Measurements from ENCODE around the gene MRGPRE. TPM values are rescaled to one million over a fixed set of nuclear protein-coding genes. Genes with fewer than 3 reads are reported as not detected.

The MRGPRE gene
- total RNA-seq, 1 experiment from 2014 or later: not detected

DNA sequence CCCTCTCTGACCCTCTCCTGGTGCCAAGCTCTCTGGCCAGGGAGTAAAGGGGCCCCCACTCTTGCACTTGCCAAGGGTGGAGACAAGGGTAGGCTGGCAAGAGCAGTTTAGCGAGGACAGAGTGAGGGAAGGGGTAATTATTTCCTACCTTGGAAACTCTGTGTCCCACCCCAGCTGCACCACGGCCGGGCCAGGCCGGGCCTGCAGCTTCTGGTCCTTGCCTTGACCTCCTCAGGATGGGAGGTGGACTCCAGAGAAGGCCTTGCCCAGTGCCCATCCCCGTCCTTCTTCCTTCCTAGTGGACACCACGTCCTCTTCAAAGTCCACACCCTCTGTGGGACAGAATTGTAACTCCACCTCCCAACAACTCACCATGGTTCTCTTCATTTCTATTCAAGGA lies 48.7 kb downstream of the MRGPRE start:
- Histone ChIP-seq H2BK120ac (ENCODE audit: low read depth, low read length, poor library complexity, severe bottlenecking) (no peak overlapping the region), H2AFZ (ENCODE audit: low read length) (no peak overlapping the region), H3K14ac (ENCODE audit: insufficient read depth, low read length) (no peak overlapping the region), H3K4ac (ENCODE audit: low read depth, low read length) (no peak overlapping the region), H3K56ac (ENCODE audit: insufficient read length, low read depth, low read length) (no peak overlapping the region), H3K23me2 (ENCODE audit: insufficient read length, low read depth, low read length, poor library complexity, severe bottlenecking) (no peaks in the 10 kb centered on the region), H4K91ac (ENCODE audit: insufficient read length, low read depth, low read length) (no peak overlapping the region), H3K79me2 (ENCODE audit: insufficient read depth, low read length) (no peaks in the 10 kb centered on the region), H2BK20ac (ENCODE audit: low read depth, low read length, poor library complexity, severe bottlenecking) (no peak overlapping the region), H4K5ac (ENCODE audit: insufficient read length, low read depth, low read length) (no peak overlapping the region), H3K9me3 (ENCODE audit: control insufficient read depth, low read depth, low read length) (no peaks in the 10 kb centered on the region), H2BK15ac (ENCODE audit: low read depth, low read length) (no peak overlapping the region), H3K18ac (ENCODE audit: insufficient read length, low read depth, low read length) (no peak overlapping the region), H3K79me1 (ENCODE audit: insufficient read depth, low read depth, low read length, poor library complexity, severe bottlenecking) (no peaks in the 10 kb centered on the region), H3K9ac (ENCODE audit: extremely low read depth, insufficient read length, low read length) (no peak overlapping the region), H4K8ac (replicated peaks; ENCODE audit: insufficient read length, low read depth, low read length) (no peak overlapping the region), H2BK12ac (ENCODE audit: insufficient read length, low read depth, low read length) (no peak overlapping the region), H3T11ph (ENCODE audit: low read length) (no peak overlapping the region), H3K27ac (ENCODE audit: insufficient read length, low read depth, low read length) (no peak overlapping the region), H3K4me2 (ENCODE audit: insufficient read depth, insufficient read length, low read length) (no peak overlapping the region), H3K4me1 (ENCODE audit: insufficient read depth, low read length) (0 out of 2 replicates have a peak, but pooled peaks cover 1% of the 10 kb centered on the region), H3K23ac (ENCODE audit: insufficient read length, low read depth, low read length) (no peak overlapping the region), H4K20me1 (ENCODE audit: control insufficient read depth, insufficient read depth, insufficient read length) (no peaks in the 10 kb centered on the region), H2BK5ac (ENCODE audit: insufficient read length, low read length) (no peak overlapping the region), H2AK5ac (ENCODE audit: insufficient read length, low read length) (no peak overlapping the region), H3K27me3 (ENCODE audit: insufficient read depth, low read length) (no peaks in the 10 kb centered on the region)
- peaks cover 0 to 3% (median 0%) of the 10 kb centered on the region in 3 experiments; a peak in 1 of 7 replicates for H3K36me3 Mint-ChIP-seq (ENCODE audit: insufficient read depth in 1 of 3, low read depth in 3 of 3)
- no peak overlapping the region for H3K4me3 Mint-ChIP-seq
- TF ChIP-seq, protein P1, sequence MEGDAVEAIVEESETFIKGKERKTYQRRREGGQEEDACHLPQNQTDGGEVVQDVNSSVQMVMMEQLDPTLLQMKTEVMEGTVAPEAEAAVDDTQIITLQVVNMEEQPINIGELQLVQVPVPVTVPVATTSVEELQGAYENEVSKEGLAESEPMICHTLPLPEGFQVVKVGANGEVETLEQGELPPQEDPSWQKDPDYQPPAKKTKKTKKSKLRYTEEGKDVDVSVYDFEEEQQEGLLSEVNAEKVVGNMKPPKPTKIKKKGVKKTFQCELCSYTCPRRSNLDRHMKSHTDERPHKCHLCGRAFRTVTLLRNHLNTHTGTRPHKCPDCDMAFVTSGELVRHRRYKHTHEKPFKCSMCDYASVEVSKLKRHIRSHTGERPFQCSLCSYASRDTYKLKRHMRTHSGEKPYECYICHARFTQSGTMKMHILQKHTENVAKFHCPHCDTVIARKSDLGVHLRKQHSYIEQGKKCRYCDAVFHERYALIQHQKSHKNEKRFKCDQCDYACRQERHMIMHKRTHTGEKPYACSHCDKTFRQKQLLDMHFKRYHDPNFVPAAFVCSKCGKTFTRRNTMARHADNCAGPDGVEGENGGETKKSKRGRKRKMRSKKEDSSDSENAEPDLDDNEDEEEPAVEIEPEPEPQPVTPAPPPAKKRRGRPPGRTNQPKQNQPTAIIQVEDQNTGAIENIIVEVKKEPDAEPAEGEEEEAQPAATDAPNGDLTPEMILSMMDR (conservative IDR thresholded peaks at IDR 0.05): no peak
- H3K27me3 Mint-ChIP-seq (ENCODE audit: low read depth): peaks cover 12% of the 10 kb centered on the region
- DNase-seq: no peak
- no peak overlapping the region; a peak in 2 of 7 replicates for H3K27ac Mint-ChIP-seq
- no CpG with 5 or more reads among the region's 6 CpGs for WGBS (ENCODE audit: extremely low coverage, insufficient read length, low lambda C conversion rate)
- H3K9me3 Mint-ChIP-seq: peaks cover 0 to 4% of the 10 kb centered on the region in 2 experiments; a peak in 1 of 5 replicates
- H3K4me1 Mint-ChIP-seq: peaks cover 12 to 19% of the 10 kb centered on the region in 2 experiments
